Measurements from ENCODE around the gene CREB5.

The CREB5 gene

GRCh38 chr7:28762651-28763050, 350.3 kb downstream of the CREB5 start:
- no peak overlapping the region for H3K27ac ChIP-seq
- TF ChIP-seq CTCF (conservative IDR thresholded peaks at IDR 0.05), result no peak

- no peak overlapping the region for H3K27ac ChIP-seq
- TF ChIP-seq CTCF (conservative IDR thresholded peaks at IDR 0.05), result no peak
Measured at GRCh38 chr7:28766359-28766758, 354.0 kb downstream of the CREB5 start.

- no peak for TF ChIP-seq CTCF (conservative IDR thresholded peaks at IDR 0.05)
- no peak overlapping the region for H3K27ac ChIP-seq
Measured at GRCh38 chr7:28767356-28767755, 355.0 kb downstream of the CREB5 start.

- no peak for TF ChIP-seq CTCF (conservative IDR thresholded peaks at IDR 0.05)
- no peak overlapping the region for H3K27ac ChIP-seq
Measured at GRCh38 chr7:28768577-28769147, 356.3 kb downstream of the CREB5 start.

GRCh38 chr7:28771906-28772622, 359.7 kb downstream of the CREB5 start:
- H3K27ac ChIP-seq, result no peak overlapping the region
- TF ChIP-seq CTCF (conservative IDR thresholded peaks at IDR 0.05), result no peak

- TF ChIP-seq CTCF (conservative IDR thresholded peaks at IDR 0.05), result no peak
Measured at GRCh38 chr7:28773423-28774145, 361.3 kb downstream of the CREB5 start.

GRCh38 chr7:28774261-28774988, 362.1 kb downstream of the CREB5 start:
- H3K27ac ChIP-seq, result no peak overlapping the region
- no peak for TF ChIP-seq CTCF (conservative IDR thresholded peaks at IDR 0.05)

More at GRCh38 chr7:28773423-28774145, 361.3 kb downstream of the CREB5 start:
- no peak overlapping the region for H3K27ac ChIP-seq

Data from VCaP (cell line).